Measurements from ENCODE around the gene SEC24A. TPM values are rescaled to one million over a fixed set of nuclear protein-coding genes. Genes with fewer than 3 reads are reported as not detected.

Gene SEC24A
- total RNA-seq, 1 experiment from 2014 or later = 30.4 TPM

GRCh38 chr5:134609232-134609851, 39.2 kb upstream of the SEC24A start:
- DNase-seq = no peak
- H3K9ac ChIP-seq (ENCODE audit: extremely low read depth, insufficient read length, low read length) = no peak overlapping the region
- H2BK5ac ChIP-seq (ENCODE audit: insufficient read length, low read length) = no peak overlapping the region
- H2AK5ac ChIP-seq (ENCODE audit: insufficient read length, low read length) = no peak overlapping the region
- no peak overlapping the region for H3K56ac ChIP-seq (ENCODE audit: insufficient read length, low read depth, low read length)
- H3K14ac ChIP-seq (ENCODE audit: insufficient read depth, low read length) = no peak overlapping the region
- H3K79me2 ChIP-seq (ENCODE audit: insufficient read depth, low read length) = no peaks in the 10 kb centered on the region
- H2AFZ ChIP-seq (ENCODE audit: low read length) = no peak overlapping the region
- Mint-ChIP-seq H3K9me3 (no peaks in the 10 kb centered on the region), H3K27me3 (ENCODE audit: low read depth) (no peaks in the 10 kb centered on the region), H3K27ac (no peak overlapping the region), H3K36me3 (ENCODE audit: insufficient read depth in 1 of 3, low read depth in 3 of 3) (peaks cover 6 to 70% (median 35%) of the 10 kb centered on the region in 3 experiments; a peak in 6 of 7 replicates), H3K4me3 (no peak overlapping the region), H3K4me1 (peaks cover 7 to 8% of the 10 kb centered on the region in 2 experiments)
- no peaks in the 10 kb centered on the region for H3K9me3 ChIP-seq (ENCODE audit: control insufficient read depth, low read depth, low read length)
- no peak overlapping the region for H2BK15ac ChIP-seq (ENCODE audit: low read depth, low read length)
- TF ChIP-seq CTCF (conservative IDR thresholded peaks at IDR 0.05) = no peak
- no peaks in the 10 kb centered on the region for H3K4me1 ChIP-seq (ENCODE audit: insufficient read depth, low read length)
- H4K8ac ChIP-seq (replicated peaks; ENCODE audit: insufficient read length, low read depth, low read length) = no peak overlapping the region
- H3K23ac ChIP-seq (ENCODE audit: insufficient read length, low read depth, low read length) = no peak overlapping the region
- no peak overlapping the region for H4K91ac ChIP-seq (ENCODE audit: insufficient read length, low read depth, low read length)
- WGBS (ENCODE audit: extremely low coverage, insufficient read length, low lambda C conversion rate) = no CpG with 5 or more reads among the region's 3 CpGs
- no peak overlapping the region for H2BK12ac ChIP-seq (ENCODE audit: insufficient read length, low read depth, low read length)
- no peak overlapping the region for H3T11ph ChIP-seq (ENCODE audit: low read length)
- no peak overlapping the region for H3K4me2 ChIP-seq (ENCODE audit: insufficient read depth, insufficient read length, low read length)
- no peaks in the 10 kb centered on the region for H3K23me2 ChIP-seq (ENCODE audit: insufficient read length, low read depth, low read length, poor library complexity, severe bottlenecking)
- H4K5ac ChIP-seq (ENCODE audit: insufficient read length, low read depth, low read length) = no peak overlapping the region
- no peak overlapping the region for H3K18ac ChIP-seq (ENCODE audit: insufficient read length, low read depth, low read length)
- H2BK20ac ChIP-seq (ENCODE audit: low read depth, low read length, poor library complexity, severe bottlenecking) = no peak overlapping the region
- no peaks in the 10 kb centered on the region for H4K20me1 ChIP-seq (ENCODE audit: control insufficient read depth, insufficient read depth, insufficient read length)
- no peak overlapping the region for H2BK120ac ChIP-seq (ENCODE audit: low read depth, low read length, poor library complexity, severe bottlenecking)
- no peak overlapping the region for H3K4ac ChIP-seq (ENCODE audit: low read depth, low read length)
- no peaks in the 10 kb centered on the region for H3K79me1 ChIP-seq (ENCODE audit: insufficient read depth, low read depth, low read length, poor library complexity, severe bottlenecking)
- no peaks in the 10 kb centered on the region for H3K27me3 ChIP-seq (ENCODE audit: insufficient read depth, low read length)
- H3K27ac ChIP-seq (ENCODE audit: insufficient read length, low read depth, low read length) = no peak overlapping the region
